OCI-LY7 (cell line): ENCODE measurements around the gene AZU1. TPM values are rescaled to one million over a fixed set of nuclear protein-coding genes. Genes with fewer than 3 reads are reported as not detected.

ENCODE experiments used
- BruUV-seq: library from RNA; stranded (reverse); fragments of 400-500 nt; replicated peaks from 2 replicates; lab custom pipeline; 2021; lab: Mats Ljungman, UMichigan
- CTCF ChIA-PET: fragments of 300-600 bp; sonication (Branson Sonifier 250); formaldehyde crosslinking; loops from one replicate; lab custom pipeline; 2022; ENCODE audit warnings: antibody characterized with exemption; ENCODE audit not compliant: unreplicated experiment; lab: Charles Lee
- POLR2A ChIA-PET: fragments of 300-600 bp; sonication (Branson Sonifier 250); formaldehyde crosslinking; loops from one replicate; lab custom pipeline; 2022; ENCODE audit warnings: antibody characterized with exemption; lab: Charles Lee
- DNase-seq: peaks from one replicate; pipeline ENCODE4 v3.0.0-alpha.2; 2015; ENCODE audit warnings: low spot score
- H2AFZ ChIP-seq: fragments of 200-600 bp; sonication (generic), shearing (Covaris generic); 2 replicates; pipeline ENCODE4 v1.6.1; 2014; ENCODE audit warnings: mild to moderate bottlenecking, antibody characterized with exemption, low read length, moderate library complexity
- H3K27ac ChIP-seq: fragments of 200-600 bp; sonication (generic); 2 replicates; pipeline ENCODE4 v1.5.1; 2014; ENCODE audit warnings: mixed run types, low read depth, mild to moderate bottlenecking, moderate library complexity, low read length, inconsistent platforms; ENCODE audit not compliant: poor library complexity, severe bottlenecking
- H3K36me3 ChIP-seq: fragments of 200-600 bp; sonication (generic); 2 replicates; pipeline ENCODE4 v1.6.1; 2014; ENCODE audit warnings: mild to moderate bottlenecking, antibody characterized with exemption, low read length, moderate library complexity, mixed read lengths; ENCODE audit not compliant: insufficient read depth
- H3K4me1 ChIP-seq: fragments of 200-600 bp; sonication (generic); 2 replicates; pipeline ENCODE4 v1.5.1; 2014; ENCODE audit warnings: mild to moderate bottlenecking, low read length; ENCODE audit not compliant: insufficient read depth, poor library complexity, severe bottlenecking
- H3K4me2 ChIP-seq: fragments of 200-600 bp; sonication (generic); 2 replicates; pipeline ENCODE4 v1.6.1; 2014; ENCODE audit warnings: mild to moderate bottlenecking, low read length
- H3K4me3 ChIP-seq: fragments of 200-600 bp; sonication (generic); 2 replicates; pipeline ENCODE4 v1.5.1; 2014; ENCODE audit warnings: mild to moderate bottlenecking, low read depth, low read length; ENCODE audit not compliant: poor library complexity, severe bottlenecking
- H3K79me2 ChIP-seq: fragments of 200-600 bp; sonication (generic); 2 replicates; pipeline ENCODE4 v1.6.1; 2016; ENCODE audit warnings: low read depth, mild to moderate bottlenecking, low read length, moderate library complexity, mixed read lengths; ENCODE audit not compliant: insufficient read depth
- H3K9me2 ChIP-seq: fragments of 200-600 bp; sonication (generic); 2 replicates; pipeline ENCODE4 v1.6.1; 2016; ENCODE audit warnings: mild to moderate bottlenecking, low read length, mixed read lengths; ENCODE audit not compliant: insufficient read depth
- H3K9me3 ChIP-seq: fragments of 200-600 bp; sonication (generic); 2 replicates; pipeline ENCODE4 v1.6.1; 2014; ENCODE audit warnings: mild to moderate bottlenecking, mixed run types, low read length, mixed read lengths
- H4K20me1 ChIP-seq: fragments of 200-600 bp; sonication (generic); 2 replicates; pipeline ENCODE4 v1.6.1; 2014; ENCODE audit warnings: mild to moderate bottlenecking, antibody characterized with exemption, low read length, moderate library complexity, mixed read lengths; ENCODE audit not compliant: insufficient read depth
- EZH2phosphoT487 ChIP-seq: fragments of 200-600 bp; sonication (generic); IDR thresholded peaks from 2 replicates; pipeline ENCODE4 v1.6.1; 2018; ENCODE audit warnings: low read depth, borderline replicate concordance, mild to moderate bottlenecking, mixed run types, antibody characterized with exemption, low read length, moderate library complexity, mixed read lengths
- intact Hi-C: fragments of 100-400 bp; cut with micrococcal nuclease; formaldehyde crosslinking; loops from one replicate; pipeline ENCODE4 v1.10.0; 2022; ENCODE audit not compliant: unreplicated experiment
- total RNA-seq, 2 experiments: library from RNA; depleted of rRNA in 1 of 2; stranded (reverse); fragments of >200 nt in 1 of 2; shearing (Covaris generic) in 1 of 2; gene quantifications; 2 replicates each; pipeline ENCODE4 v1.2.3, GENCODE V29; 2014 to 2022
- TF ChIP-seq, protein P1 (sequence below): fragments of 200-600 bp; sonication (generic); conservative IDR thresholded peaks from 2 replicates; pipeline ENCODE4 v1.5.1; 2014; ENCODE audit warnings: mild to moderate bottlenecking, antibody characterized with exemption, low read length, moderate library complexity, mixed read lengths

Gene AZU1
- total RNA-seq, 2 experiments from 2014 or later, result not detected

DNA sequence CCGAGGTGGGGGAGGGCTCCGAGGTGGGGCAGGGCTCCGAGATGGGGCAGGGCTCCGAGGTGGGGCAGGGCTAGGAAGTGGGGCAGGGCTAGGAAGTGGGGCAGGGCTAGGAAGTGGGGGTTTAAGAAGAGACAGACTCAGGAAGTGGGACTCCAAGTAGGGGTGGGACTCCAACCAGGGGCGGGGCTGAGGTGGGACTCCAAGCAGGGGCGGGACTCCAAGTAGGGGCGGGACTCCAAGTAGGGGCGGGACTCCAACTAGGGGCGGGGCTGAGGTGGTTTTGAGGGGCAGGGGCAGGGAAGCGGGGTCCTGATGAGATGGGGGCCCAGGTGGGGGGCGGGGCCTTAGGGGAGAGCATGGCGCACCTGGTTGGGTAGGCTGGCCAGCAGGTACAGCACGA lies 45.4 kb downstream of the AZU1 start:
- intact Hi-C loops, result loop anchor here (2.0 kb wide), 1 partner anchor 20 kb away; the partner anchor contains the start of genes MED16 and RNU6-9

DNA sequence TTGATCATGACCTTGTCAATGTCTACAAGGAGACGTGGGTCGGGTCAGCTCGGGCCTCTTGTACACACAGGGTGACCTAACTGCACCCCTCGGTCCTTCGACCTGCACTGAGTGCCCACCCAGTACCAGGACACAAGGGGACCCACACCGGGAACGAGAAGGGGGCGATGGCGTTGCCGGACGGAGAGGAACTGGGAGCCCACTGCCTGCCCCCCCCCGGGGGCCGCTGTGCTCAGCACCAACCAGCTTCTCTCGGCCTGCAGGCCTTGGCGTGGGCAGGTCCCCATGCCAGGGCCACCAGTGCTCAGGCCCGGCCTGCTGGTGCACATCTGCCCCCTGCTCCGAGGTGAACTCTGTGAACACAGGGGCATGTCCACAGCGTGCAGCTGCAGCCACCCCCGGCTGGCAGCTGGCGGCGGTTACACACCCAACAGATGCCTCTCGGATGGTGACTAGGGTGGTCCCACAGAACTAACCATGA lies 46.0 kb downstream of the AZU1 start:
- Histone ChIP-seq H4K20me1 (no peaks in the 10 kb centered on the region), H3K4me3 (no peak overlapping the region), H3K4me2 (no peak overlapping the region), H3K9me3 (no peaks in the 10 kb centered on the region), H3K4me1 (peaks cover 9% of the 10 kb centered on the region), H2AFZ (no peak overlapping the region), H3K27ac (no peak overlapping the region), H3K9me2 (no peaks in the 10 kb centered on the region), H3K79me2 (no peaks in the 10 kb centered on the region), H3K36me3 (peaks cover 31% of the 10 kb centered on the region; the same call in 1 of the 2 replicates)
- BruUV-seq, result no TSS peak
- ChIA-PET POLR2A (no interaction called here), CTCF (no interaction called here)
- intact Hi-C loops, result loop anchor here (2.0 kb wide), 1 partner anchor 19 kb away; the partner anchor contains the start of genes MED16 and RNU6-9
- TF ChIP-seq EZH2phosphoT487, result no peak
- TF ChIP-seq, protein P1, sequence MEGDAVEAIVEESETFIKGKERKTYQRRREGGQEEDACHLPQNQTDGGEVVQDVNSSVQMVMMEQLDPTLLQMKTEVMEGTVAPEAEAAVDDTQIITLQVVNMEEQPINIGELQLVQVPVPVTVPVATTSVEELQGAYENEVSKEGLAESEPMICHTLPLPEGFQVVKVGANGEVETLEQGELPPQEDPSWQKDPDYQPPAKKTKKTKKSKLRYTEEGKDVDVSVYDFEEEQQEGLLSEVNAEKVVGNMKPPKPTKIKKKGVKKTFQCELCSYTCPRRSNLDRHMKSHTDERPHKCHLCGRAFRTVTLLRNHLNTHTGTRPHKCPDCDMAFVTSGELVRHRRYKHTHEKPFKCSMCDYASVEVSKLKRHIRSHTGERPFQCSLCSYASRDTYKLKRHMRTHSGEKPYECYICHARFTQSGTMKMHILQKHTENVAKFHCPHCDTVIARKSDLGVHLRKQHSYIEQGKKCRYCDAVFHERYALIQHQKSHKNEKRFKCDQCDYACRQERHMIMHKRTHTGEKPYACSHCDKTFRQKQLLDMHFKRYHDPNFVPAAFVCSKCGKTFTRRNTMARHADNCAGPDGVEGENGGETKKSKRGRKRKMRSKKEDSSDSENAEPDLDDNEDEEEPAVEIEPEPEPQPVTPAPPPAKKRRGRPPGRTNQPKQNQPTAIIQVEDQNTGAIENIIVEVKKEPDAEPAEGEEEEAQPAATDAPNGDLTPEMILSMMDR, result no peak
- DNase-seq, result no peak

More for the DNA sequence above, 45.4 kb downstream of the AZU1 start:
- no TSS peak for BruUV-seq
- Histone ChIP-seq H3K27ac (peak overlapping the region; percentile 63), H4K20me1 (no peaks in the 10 kb centered on the region), H3K9me2 (no peaks in the 10 kb centered on the region), H3K4me1 (peaks cover 9% of the 10 kb centered on the region), H3K4me3 (peak overlapping the region; percentile 47), H3K79me2 (no peaks in the 10 kb centered on the region), H2AFZ (no peak overlapping the region), H3K36me3 (peaks cover 31% of the 10 kb centered on the region; the same call in 1 of the 2 replicates), H3K4me2 (no peak overlapping the region), H3K9me3 (no peaks in the 10 kb centered on the region)
- peak; percentile 94 for DNase-seq
- CTCF ChIA-PET, result no interaction called here
- no peak for TF ChIP-seq EZH2phosphoT487
- POLR2A ChIA-PET, result interaction anchor here (0.6 kb wide), 1 partner anchor 19 kb away, joined by 3 read pairs; no protein-coding TSS in a partner anchor

DNA sequence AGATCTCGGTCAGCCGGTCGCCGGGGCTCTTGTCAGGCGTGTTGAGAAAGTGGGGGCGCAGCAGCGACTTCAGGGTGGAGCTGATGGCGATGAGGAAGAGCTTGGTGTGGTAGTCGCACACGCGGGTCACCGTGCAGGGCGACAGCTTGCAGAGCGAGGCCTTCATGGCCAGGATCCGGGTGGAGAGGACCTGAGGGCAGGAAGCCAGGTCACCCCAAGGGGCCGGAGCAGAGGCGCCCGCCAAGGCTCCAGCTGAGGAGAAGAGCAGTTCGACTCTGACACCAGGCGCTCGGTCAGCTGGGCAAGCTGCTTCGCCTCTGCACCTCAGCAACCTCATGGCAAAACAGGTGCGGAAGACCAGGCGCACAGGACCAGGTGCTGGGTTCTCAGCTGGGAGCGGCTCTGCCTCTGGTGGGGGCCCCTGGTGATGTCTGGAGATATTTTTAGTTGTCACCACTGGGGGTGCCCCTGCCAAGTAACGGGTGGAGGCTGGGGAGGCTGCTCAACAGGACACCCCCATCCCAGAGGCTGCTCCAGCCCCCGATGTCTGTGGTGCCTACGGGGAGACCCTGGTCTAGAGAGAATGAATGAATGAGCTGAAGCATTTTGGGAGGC lies 47.7 kb downstream of the AZU1 start:
- peaks cover 21% of the 10 kb centered on the region; the same call in 1 of the 2 replicates for H3K36me3 ChIP-seq
- H3K4me2 ChIP-seq, result no peak overlapping the region
- TF ChIP-seq EZH2phosphoT487, result no peak
- TF ChIP-seq, protein P1, result no peak
- H3K9me3 ChIP-seq, result no peaks in the 10 kb centered on the region
- peaks cover 9% of the 10 kb centered on the region for H3K4me1 ChIP-seq
- no peaks in the 10 kb centered on the region for H3K79me2 ChIP-seq
- ChIA-PET CTCF (no interaction called here), POLR2A (no interaction called here)
- H2AFZ ChIP-seq, result no peak overlapping the region
- H4K20me1 ChIP-seq, result no peaks in the 10 kb centered on the region
- BruUV-seq, result no TSS peak
- H3K9me2 ChIP-seq, result no peaks in the 10 kb centered on the region
- H3K4me3 ChIP-seq, result no peak overlapping the region
- no peak overlapping the region for H3K27ac ChIP-seq
- intact Hi-C loops, result no loop called here
- no peak for DNase-seq
